Body of pancreas (tissue), 4 donors: ENCODE results near the gene MAPK11. TPM values are rescaled to one million over a fixed set of nuclear protein-coding genes. Genes with fewer than 3 reads are reported as not detected.

Experiments
- ATAC-seq: fragments of 150-250 bp; one replicate; pipeline ENCODE4 v1.9.1; 2016
- DNase-seq, 4 donors: peaks; one replicate each; pipeline ENCODE4 v3.0.0-alpha.2; 2019
- H3K27ac ChIP-seq, 4 donors: fragments of 200-600 bp; sonication (generic); 1 replicate in 3 of 4; 2 replicates in 1 of 4; pipeline versions ENCODE4 v1.5.1 to v1.6.1; 2016 to 2019; ENCODE audit warnings: mild to moderate bottlenecking in 1 of 4, mixed read lengths in 1 of 4, moderate library complexity in 1 of 4
- H3K27me3 ChIP-seq, 2 donors: fragments of 200-600 bp; sonication (generic); one replicate each; pipeline ENCODE4 v1.6.0; 2016; ENCODE audit warnings: mild to moderate bottlenecking in 1 of 2
- H3K36me3 ChIP-seq, 2 donors: fragments of 200-600 bp; sonication (generic); replicated peaks in 1 of 2; 2 replicates each; pipeline ENCODE4 v1.5.1; 2016; ENCODE audit warnings: low read depth in 2 of 2; ENCODE audit not compliant: insufficient read depth in 1 of 2
- H3K4me1 ChIP-seq: fragments of 200-600 bp; sonication (generic); one replicate; pipeline ENCODE4 v1.6.0; 2016
- H3K4me3 ChIP-seq, 2 donors: fragments of 200-600 bp; sonication (generic); 1 replicate in 1 of 2; 2 replicates in 1 of 2; pipeline ENCODE4 v1.5.1; 2016 to 2019
- H3K9me3 ChIP-seq, 3 donors: fragments of 200-600 bp; sonication (generic); 1 replicate in 2 of 3; 2 replicates in 1 of 3; pipeline ENCODE4 v1.5.1; 2016
- CTCF ChIP-seq, 7 experiments: fragments of 450-650 bp in 4 of 7; fragments of 200-600 bp in 3 of 7; sonication (generic) in 3 of 7; IDR thresholded peaks; one replicate each; pipeline ENCODE4 v1.5.1; 2016 to 2019; ENCODE audit warnings: antibody characterized with exemption in 7 of 7
- POLR2A ChIP-seq, 3 donors: fragments of 450-650 bp; IDR thresholded peaks; one replicate each; pipeline ENCODE4 v1.6.1; 2016; ENCODE audit warnings: antibody characterized with exemption in 3 of 3, mild to moderate bottlenecking in 2 of 3
- WGBS, 2 donors: methylation state at CpG; one replicate each; pipeline ENCODE4 v1.1.5; 2017; 5-methylcytosine and 5-hydroxymethylcytosine counted together
- intact Hi-C: fragments of 100-400 bp; cut with DNase I; formaldehyde crosslinking; loops from one replicate; pipeline ENCODE4 v1.15.1; 2023
- total RNA-seq, 2 donors: library from RNA; depleted of rRNA; stranded (reverse); fragments of >200 nt; gene quantifications; one replicate each; pipeline ENCODE4 v1.1.0, GENCODE V29; 2016

The MAPK11 gene
- total RNA-seq, 2 donors from 2014 or later: 3.0 to 3.6 TPM

- ATAC-seq (no peak), DNase-seq (no peak)
- Histone ChIP-seq H3K9me3 (no peaks in the 10 kb centered on the region), H3K27me3 (no peaks in the 10 kb centered on the region), H3K36me3 (no peaks in the 10 kb centered on the region), H3K4me3 (no peak overlapping the region), H3K27ac (no peak overlapping the region), H3K4me1 (no peaks in the 10 kb centered on the region)
- TF ChIP-seq CTCF (IDR thresholded peaks at IDR 0.05): no peak
- TF ChIP-seq POLR2A (IDR thresholded peaks at IDR 0.05): no peak
- WGBS, 2 donors: 84 to 100% methylated on average over 1 to 9 of the region's 9 CpGs
- intact Hi-C loops: no loop called here
Measured at GRCh38 chr22:50317178-50317577, 47.0 kb upstream of the MAPK11 start.

GRCh38 chr22:50316114-50317065 is 46.2 kb upstream of the MAPK11 start:
- no peaks in the 10 kb centered on the region for H3K9me3 ChIP-seq
- WGBS, 2 donors: 76 to 90% methylated on average over 7 to 25 of the region's 45 CpGs
- H3K27me3 ChIP-seq: no peaks in the 10 kb centered on the region
- no peaks in the 10 kb centered on the region for H3K4me1 ChIP-seq
- H3K4me3 ChIP-seq: no peak overlapping the region
- H3K36me3 ChIP-seq: no peaks in the 10 kb centered on the region
- no peak for ATAC-seq
- DNase-seq: no peak
- no peak overlapping the region for H3K27ac ChIP-seq
- intact Hi-C loops: no loop called here
- TF ChIP-seq POLR2A (IDR thresholded peaks at IDR 0.05) (no peak), CTCF (IDR thresholded peaks at IDR 0.05) (no peak)

- Histone ChIP-seq H3K27me3 (no peaks in the 10 kb centered on the region), H3K4me3 (no peak overlapping the region), H3K36me3 (no peaks in the 10 kb centered on the region), H3K4me1 (no peaks in the 10 kb centered on the region), H3K27ac (no peak overlapping the region), H3K9me3 (no peaks in the 10 kb centered on the region)
- DNase-seq (no peak), ATAC-seq (no peak)
- 86 to 93% methylated on average over 8 to 17 of the region's 18 CpGs for WGBS, 2 donors
- intact Hi-C loops: no loop called here
- TF ChIP-seq POLR2A (IDR thresholded peaks at IDR 0.05) (no peak), CTCF (IDR thresholded peaks at IDR 0.05) (no peak)
Measured at GRCh38 chr22:50315289-50316113, 45.3 kb upstream of the MAPK11 start.

- Histone ChIP-seq H3K9me3 (no peaks in the 10 kb centered on the region), H3K27ac (no peak overlapping the region), H3K36me3 (no peaks in the 10 kb centered on the region), H3K4me3 (no peak overlapping the region), H3K27me3 (no peaks in the 10 kb centered on the region), H3K4me1 (peaks cover under 1% of the 10 kb centered on the region)
- 70 to 81% methylated on average over 20 to 33 of the region's 33 CpGs for WGBS, 2 donors
- DNase-seq (no peak), ATAC-seq (no peak)
- intact Hi-C loops: no loop called here
- TF ChIP-seq CTCF (IDR thresholded peaks at IDR 0.05): no peak
- TF ChIP-seq POLR2A (IDR thresholded peaks at IDR 0.05): peak in 1 of 3 donors; percentile 14
Measured at GRCh38 chr22:50314455-50315288, 44.5 kb upstream of the MAPK11 start.
